ENCODE measurements around the gene UBTD2. TPM values are rescaled to one million over a fixed set of nuclear protein-coding genes. Genes with fewer than 3 reads are reported as not detected.

UBTD2 gene
- total RNA-seq, 1 donor from 2014 or later = 6.8 TPM

DNA sequence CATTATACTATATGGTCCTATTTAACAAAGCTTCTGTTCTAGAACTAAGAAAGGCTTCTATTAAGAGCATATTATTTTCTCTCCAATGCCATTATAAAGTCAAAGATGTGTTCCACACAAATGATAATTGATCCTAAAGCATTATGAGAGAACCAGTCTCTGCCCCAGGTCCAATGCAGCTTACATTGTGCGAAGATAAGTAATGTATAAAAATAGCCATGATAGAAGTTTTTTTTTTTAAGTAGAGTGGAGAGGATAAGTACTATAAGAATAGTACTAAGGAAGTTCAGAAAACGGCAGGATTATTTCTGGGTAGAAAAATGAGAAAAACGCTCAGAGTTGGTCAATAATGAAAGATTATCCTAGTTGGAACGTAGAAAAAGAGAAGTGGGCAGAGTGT lies 15.6 kb downstream of the UBTD2 start:
- Histone ChIP-seq H3K9me3 (no peaks in the 10 kb centered on the region), H3K27me3 (no peaks in the 10 kb centered on the region), H3K27ac (no peak overlapping the region), H3K36me3 (no peaks in the 10 kb centered on the region), H3K4me3 (no peak overlapping the region), H3K4me1 (no peaks in the 10 kb centered on the region)
- intact Hi-C loops (cut with DNase I) = no loop called here
- no peak for DNase-seq (ENCODE audit: low spot score in 2 of 2)
- TF ChIP-seq, protein P1, sequence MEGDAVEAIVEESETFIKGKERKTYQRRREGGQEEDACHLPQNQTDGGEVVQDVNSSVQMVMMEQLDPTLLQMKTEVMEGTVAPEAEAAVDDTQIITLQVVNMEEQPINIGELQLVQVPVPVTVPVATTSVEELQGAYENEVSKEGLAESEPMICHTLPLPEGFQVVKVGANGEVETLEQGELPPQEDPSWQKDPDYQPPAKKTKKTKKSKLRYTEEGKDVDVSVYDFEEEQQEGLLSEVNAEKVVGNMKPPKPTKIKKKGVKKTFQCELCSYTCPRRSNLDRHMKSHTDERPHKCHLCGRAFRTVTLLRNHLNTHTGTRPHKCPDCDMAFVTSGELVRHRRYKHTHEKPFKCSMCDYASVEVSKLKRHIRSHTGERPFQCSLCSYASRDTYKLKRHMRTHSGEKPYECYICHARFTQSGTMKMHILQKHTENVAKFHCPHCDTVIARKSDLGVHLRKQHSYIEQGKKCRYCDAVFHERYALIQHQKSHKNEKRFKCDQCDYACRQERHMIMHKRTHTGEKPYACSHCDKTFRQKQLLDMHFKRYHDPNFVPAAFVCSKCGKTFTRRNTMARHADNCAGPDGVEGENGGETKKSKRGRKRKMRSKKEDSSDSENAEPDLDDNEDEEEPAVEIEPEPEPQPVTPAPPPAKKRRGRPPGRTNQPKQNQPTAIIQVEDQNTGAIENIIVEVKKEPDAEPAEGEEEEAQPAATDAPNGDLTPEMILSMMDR (IDR thresholded peaks at IDR 0.05) = no peak

DNA sequence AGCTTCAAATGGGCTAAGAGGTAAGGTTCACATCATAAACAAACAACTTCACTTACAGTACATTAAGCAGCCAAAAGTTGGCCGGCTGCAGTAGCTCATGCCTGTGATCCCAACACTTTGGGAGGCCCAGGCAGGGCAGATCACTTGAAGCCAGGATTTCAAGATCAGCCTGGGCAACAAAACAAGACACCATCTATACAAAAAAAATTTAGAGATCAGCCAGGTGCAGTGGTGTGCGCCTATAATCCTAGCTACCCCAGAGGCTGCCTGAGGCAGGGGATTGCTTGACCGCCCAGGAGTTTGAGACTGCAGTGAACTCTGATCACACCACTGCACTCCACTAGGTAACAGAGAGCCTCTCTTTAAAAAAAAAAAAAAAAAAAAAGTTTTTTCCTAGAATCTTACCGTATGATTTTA lies 16.9 kb downstream of the UBTD2 start:
- TF ChIP-seq, protein P1 (IDR thresholded peaks at IDR 0.05) = no peak
- DNase-seq (ENCODE audit: low spot score in 2 of 2) = no peak
- H3K36me3 ChIP-seq = no peaks in the 10 kb centered on the region
- H3K4me3 ChIP-seq = no peak overlapping the region
- intact Hi-C loops (cut with DNase I) = no loop called here
- H3K9me3 ChIP-seq = no peaks in the 10 kb centered on the region
- no peak overlapping the region for H3K27ac ChIP-seq
- no peaks in the 10 kb centered on the region for H3K27me3 ChIP-seq
- H3K4me1 ChIP-seq = no peaks in the 10 kb centered on the region

DNA sequence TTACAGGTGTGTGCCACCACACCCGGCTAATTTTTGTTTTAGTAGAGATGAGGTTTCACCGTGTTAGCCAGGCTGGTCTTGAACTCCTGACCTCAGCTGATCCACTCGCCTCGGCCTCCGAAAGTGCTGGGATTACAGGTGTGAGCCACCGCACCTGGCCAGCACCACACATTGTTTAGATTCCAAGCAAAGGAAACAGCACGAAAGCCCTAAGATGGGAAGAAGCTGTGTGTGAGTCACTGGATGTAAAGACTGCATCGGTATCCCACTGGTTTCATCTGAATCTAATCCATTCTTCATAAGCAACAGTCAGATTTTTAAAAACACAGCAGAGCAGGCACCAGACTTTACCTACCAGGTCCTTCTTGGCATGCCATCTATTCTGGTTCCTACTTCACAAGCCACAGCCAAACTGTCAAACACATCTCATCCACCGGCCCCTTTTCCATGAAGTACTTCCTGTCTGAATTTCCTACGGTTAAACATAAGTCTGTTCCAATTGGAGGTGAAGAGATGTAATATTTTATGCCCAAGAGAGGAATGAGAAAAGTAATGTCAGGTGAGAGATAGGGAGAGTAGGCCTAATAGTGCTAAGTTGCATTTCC lies 17.4 kb downstream of the UBTD2 start:
- no peak for DNase-seq (ENCODE audit: low spot score in 2 of 2)
- TF ChIP-seq, protein P1 (IDR thresholded peaks at IDR 0.05) = no peak
- Histone ChIP-seq H3K27me3 (no peaks in the 10 kb centered on the region), H3K4me1 (no peaks in the 10 kb centered on the region), H3K4me3 (no peak overlapping the region), H3K27ac (no peak overlapping the region), H3K36me3 (peaks cover 0 to under 1% of the 10 kb centered on the region in 2 donors), H3K9me3 (no peaks in the 10 kb centered on the region)
- intact Hi-C loops (cut with DNase I) = no loop called here

DNA sequence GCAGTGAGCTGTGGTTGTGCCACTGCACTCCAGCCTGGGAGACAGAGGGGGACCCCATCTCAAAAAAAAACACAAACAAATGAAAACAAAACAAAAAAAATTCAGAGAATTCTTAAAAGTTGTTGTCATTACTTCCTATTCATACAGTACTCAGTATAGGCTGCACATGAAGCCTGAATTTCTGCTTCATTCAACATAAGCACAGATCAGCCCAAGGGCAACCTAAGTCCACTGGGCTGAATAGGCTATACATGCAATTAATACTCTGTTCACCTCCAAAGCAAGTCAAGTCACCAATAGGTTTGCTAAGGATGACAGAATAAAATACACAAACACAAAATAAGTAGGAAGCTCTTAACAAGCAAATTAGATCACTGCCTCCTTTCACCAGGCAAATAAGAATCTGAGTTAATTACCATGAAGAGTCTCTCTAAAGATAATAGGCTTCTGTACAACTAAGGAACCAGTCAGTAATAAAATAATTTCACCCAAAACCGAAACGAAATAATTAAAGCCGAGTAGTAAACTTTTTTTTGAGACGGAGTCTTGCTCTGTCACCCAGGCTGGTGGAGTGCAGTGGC lies 18.7 kb downstream of the UBTD2 start:
- Histone ChIP-seq H3K27me3 (no peaks in the 10 kb centered on the region), H3K4me1 (no peaks in the 10 kb centered on the region), H3K36me3 (peaks cover 0 to 3% of the 10 kb centered on the region in 2 donors), H3K27ac (no peak overlapping the region), H3K9me3 (no peaks in the 10 kb centered on the region), H3K4me3 (no peak overlapping the region)
- intact Hi-C loops (cut with DNase I) = no loop called here
- no peak for DNase-seq (ENCODE audit: low spot score in 2 of 2)
- TF ChIP-seq, protein P1 (IDR thresholded peaks at IDR 0.05) = no peak

- peaks cover 3 to 22% of the 10 kb centered on the region in 2 donors for H3K9me3 ChIP-seq
- no peaks in the 10 kb centered on the region for H3K4me1 ChIP-seq
- H3K36me3 ChIP-seq = peaks cover 8 to 17% of the 10 kb centered on the region in 2 donors
- TF ChIP-seq, protein P1 (IDR thresholded peaks at IDR 0.05) = no peak
- no peaks in the 10 kb centered on the region for H3K27me3 ChIP-seq
- H3K27ac ChIP-seq = no peak overlapping the region
- no peak for DNase-seq (ENCODE audit: low spot score in 2 of 2)
- H3K4me3 ChIP-seq = no peak overlapping the region
- intact Hi-C loops (cut with DNase I) = no loop called here
Measured at GRCh38 chr5:172255444-172255843, 28.1 kb downstream of the UBTD2 start.

Data from ascending aorta (tissue), 2 donors.